Frontal cortex (tissue), 4 donors: Measurements from ENCODE around the gene STIP1. TPM values are rescaled to one million over a fixed set of nuclear protein-coding genes. Genes with fewer than 3 reads are reported as not detected.

Source experiments
- DNase-seq, 2 donors: peaks; one replicate each; pipeline ENCODE4 v3.0.0; 2012; ENCODE audit warnings: low spot score in 2 of 2
- FAIRE-seq: peaks from 2 replicates; lab custom pipeline; 2012; peaks lifted over from hg19 to GRCh38; lab: Jason Lieb, UNC
- total RNA-seq: library from RNA; depleted of rRNA; stranded (reverse); fragments of >200 nt; gene quantifications from one replicate; pipeline ENCODE4 v1.2.3, GENCODE V29; 2014
- donor health status: control.
- donor health status: control.
- donor health status: control.

Gene STIP1
- total RNA-seq, 1 donor from 2014 or later, result 91.7 TPM

DNA sequence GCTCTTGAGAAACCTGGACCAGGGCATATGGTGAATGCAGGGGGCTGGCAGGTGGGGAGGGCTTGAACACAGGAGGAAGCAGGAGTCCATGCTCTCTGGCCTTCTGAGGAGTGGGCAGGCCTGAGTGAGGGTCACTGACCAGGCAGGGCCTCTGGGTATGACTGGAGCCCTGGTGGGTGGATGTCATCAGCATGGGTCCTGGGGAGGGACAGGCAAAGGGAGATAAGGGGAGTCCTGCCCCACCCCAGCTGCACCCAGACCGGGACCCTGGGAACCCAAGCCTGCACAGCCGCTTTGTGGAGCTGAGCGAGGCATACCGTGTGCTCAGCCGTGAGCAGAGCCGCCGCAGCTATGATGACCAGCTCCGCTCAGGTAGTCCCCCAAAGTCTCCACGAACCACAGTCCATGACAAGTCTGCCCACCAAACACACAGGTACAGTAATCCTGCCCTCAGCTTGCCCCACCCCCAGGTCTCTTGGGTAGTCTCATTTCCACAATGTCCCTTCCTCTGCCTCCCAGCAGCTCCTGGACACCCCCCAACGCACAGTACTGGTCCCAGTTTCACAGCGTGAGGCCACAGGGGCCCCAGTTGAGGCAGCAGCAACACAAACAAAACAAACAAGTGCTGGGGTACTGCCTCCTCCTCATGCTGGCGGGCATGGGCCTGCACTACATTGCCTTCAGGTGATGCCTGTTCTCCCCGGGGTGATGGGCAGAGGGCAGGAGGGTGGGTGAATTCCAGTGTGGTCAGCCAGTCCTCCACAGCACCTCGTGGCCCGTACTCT lies 46.4 kb downstream of the STIP1 start:
- no peak for FAIRE-seq
- no peak for DNase-seq

DNA sequence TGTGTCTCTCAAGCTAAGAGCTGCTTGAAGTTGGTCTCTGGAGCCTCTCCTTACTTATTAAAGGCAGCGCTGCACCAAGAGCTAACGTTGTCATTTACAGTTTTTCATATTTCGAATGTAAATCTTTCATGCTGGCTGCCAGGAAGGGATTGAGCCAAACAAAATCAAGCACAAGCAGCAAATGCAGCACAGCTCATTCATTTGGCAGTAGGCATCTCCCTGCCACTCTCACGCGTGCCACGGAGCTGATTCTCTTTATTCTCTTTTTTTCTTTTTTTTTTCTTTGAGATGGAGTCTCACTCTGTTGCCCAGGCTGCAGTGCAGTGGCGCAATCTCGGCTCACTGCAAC lies 47.0 kb downstream of the STIP1 start:
- no peak for DNase-seq
- no peak for FAIRE-seq

DNA sequence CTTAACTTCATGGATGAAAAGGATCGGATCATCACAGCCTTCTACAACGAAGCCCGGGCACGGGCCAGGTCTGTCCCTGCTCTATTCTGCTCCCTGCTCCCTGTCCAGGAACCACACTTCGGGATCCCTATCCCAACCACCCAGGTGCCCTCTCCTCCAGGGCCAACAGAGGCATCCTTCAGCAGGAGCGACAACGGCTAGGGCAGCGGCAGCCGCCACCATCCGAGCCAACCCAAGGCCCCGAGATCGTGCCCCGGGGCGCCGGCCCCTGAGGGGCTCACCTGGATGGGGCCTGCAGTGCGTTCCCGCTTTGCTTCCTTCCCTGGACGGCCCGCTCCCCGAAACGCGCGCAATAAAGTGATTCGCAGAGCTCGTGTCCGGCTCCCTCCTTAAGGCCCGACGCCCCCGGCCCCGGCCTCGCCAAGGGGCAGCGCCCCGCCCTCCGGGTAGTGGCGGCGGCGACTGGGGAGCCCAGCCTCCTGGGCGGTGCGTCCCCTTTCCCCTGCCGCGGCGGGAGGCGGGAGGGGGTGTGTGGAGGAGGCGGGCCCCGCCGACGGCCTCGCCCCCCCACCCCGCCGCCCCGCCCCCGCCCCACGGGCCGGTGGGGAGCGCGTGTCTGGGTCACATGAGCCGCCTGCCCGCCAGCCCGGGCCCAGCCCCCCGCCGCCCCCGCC lies 48.1 kb downstream of the STIP1 start, which contains the start of gene VEGFB:
TSS of gene VEGFB (plus strand) at position 672 of the 674 bp plus-strand sequence. CDS start 250 bp downstream, outside the sequence.
- no peak for FAIRE-seq

DNA sequence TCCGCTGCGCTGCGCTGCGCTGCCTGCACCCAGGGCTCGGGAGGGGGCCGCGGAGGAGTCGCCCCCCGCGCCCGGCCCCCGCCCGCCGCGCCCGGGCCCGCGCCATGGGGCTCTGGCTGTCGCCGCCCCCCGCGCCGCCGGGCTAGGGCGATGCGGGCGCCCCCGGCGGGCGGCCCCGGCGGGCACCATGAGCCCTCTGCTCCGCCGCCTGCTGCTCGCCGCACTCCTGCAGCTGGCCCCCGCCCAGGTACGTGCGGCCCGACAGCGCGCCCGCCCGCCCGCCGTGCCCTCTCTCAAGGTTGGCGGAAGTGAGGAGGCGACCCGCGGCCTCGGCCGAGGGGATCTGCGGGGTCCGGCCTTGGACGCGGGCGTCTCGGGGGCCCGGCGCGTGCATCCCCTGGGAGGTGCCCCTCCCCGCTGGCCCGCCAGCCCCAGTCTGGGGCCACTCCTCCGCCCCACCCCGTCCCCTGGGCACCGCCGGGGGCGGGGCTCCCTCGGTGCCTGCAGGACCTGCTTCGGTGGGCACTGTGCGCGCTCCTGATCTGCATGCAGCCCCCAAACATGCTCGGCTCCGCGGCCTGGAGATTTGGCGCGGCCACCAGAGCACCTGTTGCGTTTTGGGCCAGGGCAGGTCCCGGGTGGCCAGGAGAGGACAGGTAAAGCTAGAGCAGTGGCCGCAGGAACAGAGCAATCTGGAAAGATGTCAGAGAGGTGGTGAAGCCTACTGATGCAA lies 48.8 kb downstream of the STIP1 start:
- DNase-seq (no peak), FAIRE-seq (no peak)

More for the DNA sequence above, 48.1 kb downstream of the STIP1 start, which contains the start of gene VEGFB:
- DNase-seq, result peak; percentile 87 to 88

DNA sequence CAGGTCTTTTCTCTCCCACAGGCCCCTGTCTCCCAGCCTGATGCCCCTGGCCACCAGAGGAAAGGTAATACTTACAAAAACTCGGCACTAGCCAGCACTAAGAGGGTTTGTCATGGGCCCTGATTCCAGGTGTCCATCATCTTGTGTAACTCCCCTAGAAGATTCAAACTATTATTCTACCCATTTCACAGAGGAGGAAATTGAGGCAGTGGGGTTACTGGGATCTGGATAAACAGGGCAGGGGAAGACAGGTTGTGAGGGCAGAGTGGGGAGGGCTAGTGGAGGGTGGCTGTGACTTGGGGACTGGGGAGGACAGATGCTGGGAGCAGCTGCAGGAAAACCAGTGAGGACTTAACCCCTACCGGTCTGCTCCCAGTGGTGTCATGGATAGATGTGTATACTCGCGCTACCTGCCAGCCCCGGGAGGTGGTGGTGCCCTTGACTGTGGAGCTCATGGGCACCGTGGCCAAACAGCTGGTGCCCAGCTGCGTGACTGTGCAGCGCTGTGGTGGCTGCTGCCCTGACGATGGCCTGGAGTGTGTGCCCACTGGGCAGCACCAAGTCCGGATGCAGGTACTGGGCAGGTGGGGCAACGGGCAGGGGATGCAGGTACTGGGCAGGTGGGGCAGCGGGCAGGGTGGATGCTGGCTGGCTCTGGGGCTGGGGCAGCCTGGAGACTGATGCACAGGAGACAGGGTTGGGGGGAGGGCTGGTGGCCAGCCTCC lies 49.6 kb downstream of the STIP1 start:
- no peak for FAIRE-seq
- DNase-seq, result no peak

DNA sequence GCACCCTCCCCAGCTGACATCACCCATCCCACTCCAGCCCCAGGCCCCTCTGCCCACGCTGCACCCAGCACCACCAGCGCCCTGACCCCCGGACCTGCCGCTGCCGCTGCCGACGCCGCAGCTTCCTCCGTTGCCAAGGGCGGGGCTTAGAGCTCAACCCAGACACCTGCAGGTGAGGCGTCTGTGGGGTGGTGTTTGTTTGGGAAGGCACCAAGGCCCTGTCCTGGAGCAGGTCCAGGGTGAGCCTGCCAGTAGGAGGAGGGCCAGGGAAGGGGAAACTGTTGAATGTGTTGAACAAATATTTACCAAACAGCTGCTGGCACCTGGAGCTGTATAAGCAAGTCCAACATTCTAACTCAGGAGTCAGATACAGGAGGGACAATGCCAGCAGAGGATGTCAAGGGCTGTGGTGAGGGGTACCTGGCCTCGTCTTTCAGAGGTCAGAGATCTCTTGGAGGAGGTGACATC lies 51.5 kb downstream of the STIP1 start:
- DNase-seq (no peak), FAIRE-seq (no peak)

DNA sequence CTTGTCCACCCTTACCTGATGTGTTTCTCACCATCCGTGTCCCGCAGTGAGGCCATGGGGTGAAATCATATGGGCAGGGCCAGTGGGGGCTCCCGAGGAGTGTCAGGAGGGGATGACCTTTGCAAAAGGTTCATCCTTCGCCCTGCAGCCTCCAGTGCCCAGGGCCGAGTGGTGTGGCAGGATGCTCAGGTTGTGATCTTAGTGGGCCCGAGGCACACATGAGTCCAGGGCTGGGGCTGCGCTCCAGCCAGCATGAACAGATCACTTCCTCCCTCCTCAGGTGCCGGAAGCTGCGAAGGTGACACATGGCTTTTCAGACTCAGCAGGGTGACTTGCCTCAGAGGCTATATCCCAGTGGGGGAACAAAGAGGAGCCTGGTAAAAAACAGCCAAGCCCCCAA lies 52.1 kb downstream of the STIP1 start:
- no peak for FAIRE-seq
- DNase-seq, result no peak

DNA sequence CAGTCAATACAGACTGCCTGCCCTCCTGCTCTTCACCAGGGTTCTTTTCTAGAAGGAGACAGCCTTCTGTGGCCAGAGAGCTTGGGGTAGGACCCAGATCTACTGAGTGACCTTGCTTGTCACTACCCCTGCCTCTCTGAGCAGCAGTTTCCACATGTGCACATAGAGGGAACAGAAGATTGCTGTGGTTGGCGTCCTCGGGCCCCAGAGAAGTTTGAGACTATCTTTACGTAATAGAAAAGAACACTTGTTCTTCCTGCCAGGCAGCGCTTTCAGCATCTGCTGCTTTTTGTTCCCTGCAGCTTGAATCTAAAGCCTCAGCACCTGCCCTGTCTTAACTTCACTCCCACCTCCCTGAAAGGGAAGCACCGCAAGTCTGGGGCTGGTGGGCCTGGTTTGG lies 53.0 kb downstream of the STIP1 start:
- DNase-seq (no peak), FAIRE-seq (no peak)

DNA sequence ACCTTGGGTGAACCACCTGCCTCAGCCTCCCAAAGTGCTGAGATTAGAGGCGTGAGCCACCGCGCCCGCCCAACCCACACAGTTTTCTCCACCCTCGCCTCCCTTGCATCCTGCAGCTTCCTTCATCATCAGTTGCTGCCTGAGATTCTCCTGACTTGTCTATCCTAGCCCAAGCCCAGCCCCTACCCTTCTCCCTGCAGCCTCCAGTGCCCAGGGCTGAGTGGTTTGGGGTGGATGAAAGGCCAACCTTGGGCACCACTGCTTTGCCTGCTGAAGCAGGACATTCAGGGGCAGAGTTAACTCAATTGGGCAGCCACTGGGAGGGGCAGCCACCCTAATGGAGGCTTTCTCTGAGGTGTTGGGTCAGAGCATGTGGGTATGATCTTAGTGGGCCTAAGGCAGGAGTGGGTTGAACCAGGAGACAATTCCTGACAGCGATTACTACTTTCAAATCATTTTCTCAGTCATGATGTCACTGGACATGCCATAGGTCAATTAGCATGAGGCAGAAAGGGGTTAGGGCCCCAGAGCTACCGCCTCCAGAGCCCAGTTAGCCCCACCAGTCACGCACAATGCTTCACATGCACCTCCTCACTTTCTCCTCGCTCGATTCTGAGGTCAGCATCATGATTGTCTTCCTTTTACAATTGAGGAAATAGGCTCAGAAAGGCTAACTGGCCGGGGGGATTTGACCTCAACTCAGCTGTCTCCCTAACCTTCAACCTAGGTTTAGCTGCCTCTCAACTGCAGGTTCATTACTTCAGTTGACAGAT lies 53.9 kb downstream of the STIP1 start:
- DNase-seq (no peak), FAIRE-seq (no peak)

DNA sequence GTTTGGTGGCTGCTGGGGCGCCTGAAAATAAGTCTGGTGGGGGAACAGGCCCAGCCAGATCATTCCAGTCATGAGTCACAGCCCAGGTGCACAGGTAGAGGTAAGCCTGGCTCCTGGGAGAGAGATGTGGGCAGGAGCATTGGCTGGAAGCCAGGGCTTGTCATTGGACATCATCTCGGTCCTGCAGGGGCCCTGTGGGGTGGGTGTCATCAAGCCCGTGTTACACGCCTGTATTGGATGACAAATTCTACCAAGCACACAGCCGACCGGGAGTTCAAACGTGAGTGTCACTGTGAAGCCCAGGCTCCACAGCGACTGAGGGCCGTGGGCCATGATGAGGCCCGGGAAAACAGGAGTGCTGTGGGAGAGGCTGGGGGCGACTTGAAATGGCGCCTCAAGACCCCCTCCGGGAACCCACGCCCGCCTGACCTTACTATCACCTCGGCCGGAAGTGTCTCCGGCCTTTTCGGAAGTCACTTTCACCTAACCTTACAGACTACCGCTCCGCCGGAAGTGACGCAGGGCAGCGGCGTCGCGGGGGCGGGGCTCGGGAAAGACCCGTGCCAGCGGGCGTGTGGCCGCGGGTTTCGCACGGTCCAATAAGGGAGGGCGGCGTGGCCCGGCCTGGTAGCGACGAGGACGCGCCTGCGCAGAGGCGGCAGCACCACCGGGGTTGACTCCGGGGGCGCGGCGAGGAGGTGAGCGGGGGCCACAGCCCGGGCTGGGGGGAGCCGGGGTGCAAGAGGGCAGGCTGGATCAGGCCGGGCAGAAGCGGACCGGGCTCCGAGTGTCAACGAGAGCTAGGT lies 54.7 kb downstream of the STIP1 start, which contains the start of gene FKBP2:
TSS of gene FKBP2 (plus strand) at position 661 of the 806 bp plus-strand sequence. CDS start 1,293 bp downstream, outside the sequence.
- DNase-seq (peak; percentile 96 to 97), FAIRE-seq (no peak)

DNA sequence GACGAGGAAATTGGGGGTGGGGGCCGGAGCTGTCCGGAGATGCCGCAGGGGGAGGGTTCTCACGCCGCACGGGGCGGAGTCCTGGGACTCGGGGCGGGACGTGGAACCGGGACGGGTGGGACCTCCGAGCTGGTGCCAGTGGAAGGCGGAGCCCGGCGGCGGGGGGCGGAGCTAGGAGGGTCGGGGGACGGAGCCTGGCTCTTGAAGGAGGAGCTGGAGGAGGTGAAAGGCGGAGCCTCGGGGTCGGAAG lies 55.2 kb downstream of the STIP1 start:
- FAIRE-seq (no peak), DNase-seq (peak; percentile 98 to 99)

DNA sequence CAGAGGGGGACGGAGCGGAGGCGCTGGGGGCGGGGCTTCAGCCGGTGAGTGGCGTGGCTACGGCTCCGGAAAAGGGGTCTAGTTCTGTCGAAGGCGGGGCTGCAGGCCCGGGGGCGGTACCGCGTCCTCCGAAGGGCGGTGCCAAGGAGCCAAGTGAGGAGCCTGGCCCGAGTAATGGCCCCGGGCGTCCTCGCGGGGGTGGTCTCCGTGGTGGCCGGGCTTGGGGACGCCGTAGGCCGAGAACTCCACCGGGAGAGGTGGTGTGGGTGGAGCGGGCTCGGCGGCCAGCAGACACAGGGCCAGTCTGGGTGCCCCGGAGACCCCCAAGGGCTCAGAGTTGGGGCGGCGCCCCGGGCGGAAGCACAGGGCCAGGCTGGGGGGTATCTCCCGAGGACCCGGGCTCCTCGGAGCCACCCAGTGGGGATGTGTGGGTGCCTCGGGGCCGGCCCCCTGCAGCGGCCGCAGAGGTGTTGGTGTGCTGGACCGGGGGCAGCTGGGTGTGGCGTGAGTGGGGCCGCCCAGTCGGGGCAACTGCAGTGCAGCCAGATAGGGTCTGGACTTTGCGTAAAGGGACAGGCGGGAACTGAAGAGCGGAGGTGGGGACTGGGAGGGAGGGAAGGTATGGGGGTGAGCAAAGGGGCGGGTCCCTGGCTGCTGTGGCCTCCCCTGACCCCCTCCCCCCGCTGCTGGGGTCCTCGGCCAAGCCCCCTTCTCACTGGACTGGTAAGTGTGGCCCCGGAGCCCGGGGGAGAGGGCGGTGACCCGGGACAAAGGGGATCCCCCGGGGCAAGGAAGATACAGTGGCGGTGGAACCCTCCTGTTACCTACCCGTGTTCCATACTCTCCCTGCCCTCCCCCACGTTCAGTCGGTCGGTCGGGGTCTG lies 55.8 kb downstream of the STIP1 start:
- DNase-seq (no peak), FAIRE-seq (no peak)

DNA sequence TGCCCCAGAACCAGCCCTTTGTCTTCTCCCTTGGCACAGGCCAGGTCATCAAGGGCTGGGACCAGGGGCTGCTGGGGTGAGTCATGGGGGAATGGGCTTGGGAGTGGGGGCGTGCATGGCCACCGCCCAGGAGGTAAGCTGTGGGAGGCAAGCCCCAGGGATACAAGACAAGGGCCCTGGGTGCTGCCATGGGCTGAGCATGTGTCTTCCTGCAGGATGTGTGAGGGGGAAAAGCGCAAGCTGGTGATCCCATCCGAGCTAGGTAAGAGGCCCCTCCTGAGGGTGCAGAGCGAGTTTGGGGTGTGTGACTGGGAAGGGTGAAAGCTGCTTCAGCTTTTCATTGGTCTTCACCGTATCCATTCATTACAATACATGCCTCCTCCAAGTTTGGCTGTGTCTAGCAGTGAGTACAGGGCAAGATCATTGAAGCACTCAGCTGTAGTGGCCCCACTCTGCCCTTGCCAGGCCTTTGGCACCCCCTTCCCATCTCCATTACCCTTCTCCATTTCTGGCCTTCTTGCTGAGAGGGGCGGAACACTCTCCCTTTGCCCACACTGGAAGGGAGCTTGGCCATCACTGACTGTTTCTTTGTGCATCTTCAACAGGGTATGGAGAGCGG lies 57.4 kb downstream of the STIP1 start:
- DNase-seq (no peak), FAIRE-seq (no peak)

DNA sequence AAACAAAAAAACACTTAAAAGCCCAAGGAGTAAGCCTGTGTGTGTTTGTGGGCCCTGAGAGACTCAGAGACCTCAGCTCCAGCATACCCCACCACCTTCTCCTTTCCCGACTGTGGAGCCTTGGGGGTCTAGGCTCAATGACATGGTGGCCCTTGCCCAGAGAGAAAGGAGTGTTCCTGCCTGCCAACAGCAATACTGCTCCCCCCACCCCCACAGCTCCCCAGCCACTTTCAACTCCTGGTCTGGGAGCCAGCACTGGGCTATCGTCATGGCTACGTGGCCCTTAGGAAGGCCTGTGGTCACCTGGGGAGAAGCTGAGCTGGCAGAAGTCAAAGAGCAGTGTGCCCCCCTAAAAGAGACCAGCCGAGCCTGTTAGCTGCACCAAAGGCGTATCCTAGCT lies 58.1 kb downstream of the STIP1 start:
- DNase-seq (no peak), FAIRE-seq (no peak)

DNA sequence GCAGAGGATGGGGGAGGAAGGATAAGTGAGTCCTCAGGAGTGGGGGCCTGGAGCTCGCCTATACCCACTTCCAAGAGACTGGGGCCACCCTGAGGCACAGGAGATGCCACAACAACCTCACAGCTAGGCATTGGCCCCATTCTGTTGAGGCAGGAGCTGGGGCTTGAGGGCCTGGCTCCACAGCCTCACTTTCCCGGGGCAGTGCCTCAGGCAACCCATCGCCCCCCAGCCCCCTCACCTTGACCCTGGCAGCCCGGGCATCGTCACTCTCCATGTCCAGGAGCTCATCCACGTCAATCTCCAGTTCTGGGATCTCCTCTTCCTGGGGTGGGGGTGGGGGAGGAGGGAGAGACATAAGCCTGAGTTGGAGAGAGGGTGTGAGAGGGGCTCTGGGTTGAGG lies 59.0 kb downstream of the STIP1 start:
- FAIRE-seq (no peak), DNase-seq (no peak)

DNA sequence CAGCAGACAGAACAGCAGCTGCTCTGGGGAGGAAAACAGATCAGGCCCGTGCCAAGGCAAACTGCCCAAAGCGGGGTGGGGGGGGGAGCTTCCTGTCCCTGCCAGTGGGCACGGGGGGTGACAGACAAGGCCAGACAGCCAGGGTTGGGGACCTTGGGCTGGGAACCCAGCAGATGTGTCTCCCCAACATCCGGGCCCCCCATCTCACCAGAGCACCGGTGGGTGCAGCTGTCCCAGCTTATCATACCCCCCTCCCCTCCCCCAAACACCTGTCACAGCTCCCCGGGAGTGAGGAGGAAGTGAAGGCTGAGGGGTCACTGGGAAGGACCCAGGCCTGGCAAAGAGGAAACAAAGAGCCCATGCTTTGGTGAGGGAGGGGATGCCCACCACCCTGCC lies 59.4 kb downstream of the STIP1 start:
- FAIRE-seq, result no peak
- DNase-seq, result no peak
